ENCODE results near the gene DDRGK1.

The DDRGK1 gene

DNA sequence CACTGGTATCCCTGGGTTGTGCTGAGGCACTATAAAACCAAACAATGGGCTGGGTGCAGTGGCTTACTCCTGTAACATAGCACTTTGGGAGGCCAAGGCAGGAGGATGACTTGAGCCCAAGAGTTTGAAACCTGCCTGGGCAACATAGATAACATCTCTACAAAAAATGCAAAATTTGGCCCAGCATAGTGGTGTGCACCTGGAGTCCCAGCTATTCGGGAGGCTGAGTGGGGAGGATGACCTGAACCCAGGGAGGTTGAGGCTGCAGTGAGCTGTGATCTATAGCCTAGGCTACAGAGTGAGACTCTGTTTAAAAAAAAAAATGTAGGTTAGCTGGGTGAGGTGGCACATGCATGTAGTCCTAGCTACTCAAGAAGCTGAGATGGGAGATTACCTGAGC lies 42.2 kb upstream of the DDRGK1 start:
- no peak for DNase-seq (ENCODE audit: low read depth)
- no peak overlapping the region for H3K4me3 ChIP-seq (replicated peaks; ENCODE audit: low read depth, low read length)
- TF ChIP-seq, protein P1, sequence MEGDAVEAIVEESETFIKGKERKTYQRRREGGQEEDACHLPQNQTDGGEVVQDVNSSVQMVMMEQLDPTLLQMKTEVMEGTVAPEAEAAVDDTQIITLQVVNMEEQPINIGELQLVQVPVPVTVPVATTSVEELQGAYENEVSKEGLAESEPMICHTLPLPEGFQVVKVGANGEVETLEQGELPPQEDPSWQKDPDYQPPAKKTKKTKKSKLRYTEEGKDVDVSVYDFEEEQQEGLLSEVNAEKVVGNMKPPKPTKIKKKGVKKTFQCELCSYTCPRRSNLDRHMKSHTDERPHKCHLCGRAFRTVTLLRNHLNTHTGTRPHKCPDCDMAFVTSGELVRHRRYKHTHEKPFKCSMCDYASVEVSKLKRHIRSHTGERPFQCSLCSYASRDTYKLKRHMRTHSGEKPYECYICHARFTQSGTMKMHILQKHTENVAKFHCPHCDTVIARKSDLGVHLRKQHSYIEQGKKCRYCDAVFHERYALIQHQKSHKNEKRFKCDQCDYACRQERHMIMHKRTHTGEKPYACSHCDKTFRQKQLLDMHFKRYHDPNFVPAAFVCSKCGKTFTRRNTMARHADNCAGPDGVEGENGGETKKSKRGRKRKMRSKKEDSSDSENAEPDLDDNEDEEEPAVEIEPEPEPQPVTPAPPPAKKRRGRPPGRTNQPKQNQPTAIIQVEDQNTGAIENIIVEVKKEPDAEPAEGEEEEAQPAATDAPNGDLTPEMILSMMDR (IDR thresholded peaks at IDR 0.05; ENCODE audit: low read length, missing control alignments) = no peak

DNA sequence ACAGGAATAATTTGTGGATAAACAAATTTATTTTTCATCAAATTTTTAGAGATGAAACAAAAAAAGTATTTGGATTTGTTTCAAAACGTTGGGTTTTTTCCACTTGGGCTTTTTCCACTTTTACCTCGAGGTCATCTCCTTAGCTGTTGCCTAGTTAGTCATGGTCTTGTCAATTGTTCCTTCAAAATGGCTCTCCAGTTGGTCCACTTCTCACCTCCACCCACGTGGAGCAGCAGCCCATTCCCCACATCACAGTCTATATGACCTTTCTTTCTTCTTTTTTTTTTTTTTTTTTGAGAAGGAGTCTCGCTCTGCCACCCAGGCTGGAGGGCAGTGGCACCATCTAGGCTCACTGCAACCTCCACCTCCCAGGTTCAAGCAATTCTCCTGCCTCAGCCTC lies 41.2 kb upstream of the DDRGK1 start:
- TF ChIP-seq, protein P1 (IDR thresholded peaks at IDR 0.05; ENCODE audit: low read length, missing control alignments) = no peak
- no peak overlapping the region for H3K4me3 ChIP-seq (replicated peaks; ENCODE audit: low read depth, low read length)
- no peak for DNase-seq (ENCODE audit: low read depth)

DNA sequence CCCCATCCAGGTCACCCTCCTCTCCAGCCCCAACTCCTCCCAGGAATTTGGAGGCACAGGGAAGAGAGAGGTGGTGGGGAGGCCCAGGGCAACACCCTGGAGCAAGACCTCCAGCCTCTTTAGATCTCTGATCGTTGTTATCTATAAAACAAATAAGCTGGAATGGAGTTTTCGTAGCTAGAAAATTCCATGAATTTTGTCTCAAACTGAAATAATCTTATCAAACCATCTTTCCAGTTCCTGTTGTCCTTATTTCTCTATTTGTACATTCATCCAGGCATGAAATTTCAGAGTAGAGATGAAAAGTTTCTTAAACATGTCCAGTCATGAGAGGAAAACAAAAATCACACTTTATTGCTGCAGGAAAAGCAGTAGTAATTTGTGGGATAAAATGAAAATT lies 40.7 kb upstream of the DDRGK1 start:
- H3K4me3 ChIP-seq (replicated peaks; ENCODE audit: low read depth, low read length) = no peak overlapping the region
- no peak for DNase-seq (ENCODE audit: low read depth)
- TF ChIP-seq, protein P1 (IDR thresholded peaks at IDR 0.05; ENCODE audit: low read length, missing control alignments) = no peak

GRCh38 chr20:3244613-3245012 lies 40.1 kb upstream of the DDRGK1 start:
- TF ChIP-seq, protein P1 (IDR thresholded peaks at IDR 0.05; ENCODE audit: low read length, missing control alignments) = no peak
- no peak for DNase-seq (ENCODE audit: low read depth)
- no peak overlapping the region for H3K4me3 ChIP-seq (replicated peaks; ENCODE audit: low read depth, low read length)

DNA sequence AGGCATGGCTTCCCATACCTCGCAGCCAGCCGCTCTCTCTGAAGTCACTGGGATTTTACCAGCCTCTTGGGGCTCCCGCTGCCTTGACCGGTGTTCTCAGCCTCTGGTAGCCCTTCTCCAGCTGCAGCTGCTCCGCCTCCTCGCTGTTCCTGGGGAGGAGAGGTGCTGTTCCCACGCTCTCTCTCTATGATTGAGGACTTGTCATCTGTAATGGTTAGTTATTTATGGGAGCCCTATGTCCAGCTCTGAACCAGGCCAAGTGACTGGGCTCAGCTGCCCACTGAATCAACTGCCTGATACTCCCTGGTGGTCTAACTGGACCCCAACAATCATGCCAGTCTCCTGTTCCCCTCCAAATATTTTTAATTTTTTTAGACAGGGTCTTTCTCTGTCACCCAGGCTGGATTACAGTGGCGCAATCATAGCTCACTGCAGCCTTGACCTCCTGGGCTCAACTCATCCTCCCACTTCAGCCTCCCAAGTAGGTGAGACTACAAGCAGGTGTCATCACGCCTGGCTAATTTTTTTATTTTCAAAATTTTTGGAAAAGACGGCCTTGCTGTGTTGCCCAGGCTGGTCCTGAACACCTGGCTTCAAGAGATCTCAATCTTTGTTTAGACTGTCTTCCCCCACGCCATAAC lies 39.4 kb upstream of the DDRGK1 start:
- no peak overlapping the region for H3K4me3 ChIP-seq (replicated peaks; ENCODE audit: low read depth, low read length)
- DNase-seq (ENCODE audit: low read depth) = no peak
- TF ChIP-seq, protein P1 (IDR thresholded peaks at IDR 0.05; ENCODE audit: low read length, missing control alignments) = no peak

GRCh38 chr20:3242172-3242692 lies 37.8 kb upstream of the DDRGK1 start:
- H3K4me3 ChIP-seq (replicated peaks; ENCODE audit: low read depth, low read length) = no peak overlapping the region
- DNase-seq (ENCODE audit: low read depth) = no peak
- TF ChIP-seq, protein P1 (IDR thresholded peaks at IDR 0.05; ENCODE audit: low read length, missing control alignments) = no peak
